ENCODE data around the gene PRKN. TPM values are rescaled to one million over a fixed set of nuclear protein-coding genes. Genes with fewer than 3 reads are reported as not detected.

Gene PRKN
- total RNA-seq, 1 donor from 2014 or later, result 0.93 TPM

- no peak for DNase-seq (ENCODE audit: extremely low read depth, low read depth, low spot score)
Observed at GRCh38 chr6:161417717-161418462, 1309.7 kb downstream of the PRKN start.

GRCh38 chr6:161415302-161415855 lies 1312.2 kb downstream of the PRKN start:
- no peak for DNase-seq (ENCODE audit: extremely low read depth, low read depth, low spot score)

GRCh38 chr6:161414707-161415106 lies 1312.9 kb downstream of the PRKN start:
- DNase-seq (ENCODE audit: extremely low read depth, low read depth, low spot score), result no peak

GRCh38 chr6:161414180-161414579 lies 1313.4 kb downstream of the PRKN start:
- no peak for DNase-seq (ENCODE audit: extremely low read depth, low read depth, low spot score)

GRCh38 chr6:161413355-161413771 lies 1314.2 kb downstream of the PRKN start:
- no peak for DNase-seq (ENCODE audit: extremely low read depth, low read depth, low spot score)

- DNase-seq (ENCODE audit: extremely low read depth, low read depth, low spot score), result no peak
Observed at GRCh38 chr6:161412795-161413194, 1314.8 kb downstream of the PRKN start.

- DNase-seq (ENCODE audit: extremely low read depth, low read depth, low spot score), result no peak
Observed at GRCh38 chr6:161411265-161411944, 1316.2 kb downstream of the PRKN start.

GRCh38 chr6:161410736-161411135 lies 1316.8 kb downstream of the PRKN start:
- no peak for DNase-seq (ENCODE audit: extremely low read depth, low read depth, low spot score)

GRCh38 chr6:161410076-161410475 lies 1317.5 kb downstream of the PRKN start:
- no peak for DNase-seq (ENCODE audit: extremely low read depth, low read depth, low spot score)

- DNase-seq (ENCODE audit: extremely low read depth, low read depth, low spot score), result no peak
Observed at GRCh38 chr6:161409353-161409752, 1318.2 kb downstream of the PRKN start.

GRCh38 chr6:161408041-161408440 lies 1319.5 kb downstream of the PRKN start:
- DNase-seq (ENCODE audit: extremely low read depth, low read depth, low spot score), result no peak

GRCh38 chr6:161407581-161407980 lies 1320.0 kb downstream of the PRKN start:
- no peak for DNase-seq (ENCODE audit: extremely low read depth, low read depth, low spot score)

GRCh38 chr6:161407115-161407514 lies 1320.5 kb downstream of the PRKN start:
- no peak for DNase-seq (ENCODE audit: extremely low read depth, low read depth, low spot score)

GRCh38 chr6:161406646-161407045 lies 1320.9 kb downstream of the PRKN start:
- DNase-seq (ENCODE audit: extremely low read depth, low read depth, low spot score), result no peak

GRCh38 chr6:161405418-161405817 lies 1322.1 kb downstream of the PRKN start:
- DNase-seq (ENCODE audit: extremely low read depth, low read depth, low spot score), result no peak

- DNase-seq (ENCODE audit: extremely low read depth, low read depth, low spot score), result no peak
Observed at GRCh38 chr6:161403717-161404116, 1323.8 kb downstream of the PRKN start.

- DNase-seq (ENCODE audit: extremely low read depth, low read depth, low spot score), result no peak
Observed at GRCh38 chr6:161401587-161402309, 1325.8 kb downstream of the PRKN start.

- no peak for DNase-seq (ENCODE audit: extremely low read depth, low read depth, low spot score)
Observed at GRCh38 chr6:161400671-161401070, 1326.9 kb downstream of the PRKN start.

- no peak for DNase-seq (ENCODE audit: extremely low read depth, low read depth, low spot score)
Observed at GRCh38 chr6:161396539-161396938, 1331.0 kb downstream of the PRKN start.

GRCh38 chr6:161395716-161396231 lies 1331.8 kb downstream of the PRKN start:
- DNase-seq (ENCODE audit: extremely low read depth, low read depth, low spot score), result no peak

GRCh38 chr6:161394437-161394836 lies 1333.1 kb downstream of the PRKN start:
- no peak for DNase-seq (ENCODE audit: extremely low read depth, low read depth, low spot score)

Measured in glomerular endothelial cell (primary cell).